HepG2 (cell line): ENCODE measurements around the gene DDC. TPM values are rescaled to one million over a fixed set of nuclear protein-coding genes. Genes with fewer than 3 reads are reported as not detected.

Source experiments
- ARID2 ChIP-seq: sonication (generic); formaldehyde crosslinking; IDR thresholded peaks from 2 replicates; pipeline ENCODE4 v1.8.1; 2022; ENCODE audit warnings: mild to moderate bottlenecking, missing genetic modification reagents, borderline replicate concordance
- BHLHE40 ChIP-seq: IDR thresholded peaks from 2 replicates; pipeline ENCODE4 v1.6.1; 2011; ENCODE audit warnings: low read length, improper control_type of control experiment
- CHD2 ChIP-seq: IDR thresholded peaks from 2 replicates; pipeline ENCODE4 v1.6.1; 2011; ENCODE audit warnings: low read depth, low read length, improper control_type of control experiment
- ESRRA ChIP-seq: sonication (generic); formaldehyde crosslinking; IDR thresholded peaks from 2 replicates; pipeline ENCODE4 v1.5.1; 2020; ENCODE audit warnings: mild to moderate bottlenecking, low read depth, missing genetic modification reagents
- GMEB1 ChIP-seq: sonication (generic); formaldehyde crosslinking; IDR thresholded peaks from 2 replicates; pipeline ENCODE4 v1.5.1; 2020; ENCODE audit warnings: missing genetic modification reagents, mild to moderate bottlenecking, borderline replicate concordance
- HNF1B ChIP-seq: sonication (generic); formaldehyde crosslinking; IDR thresholded peaks from 2 replicates; pipeline ENCODE4 v1.5.1; 2020; ENCODE audit warnings: mild to moderate bottlenecking, moderate library complexity, missing genetic modification reagents
- HOXA3 ChIP-seq: sonication (generic); formaldehyde crosslinking; IDR thresholded peaks from 2 replicates; pipeline ENCODE4 v1.5.0; 2020; ENCODE audit warnings: missing genetic modification reagents
- KLF16 ChIP-seq, 2 experiments: sonication (generic) in 1 of 2; formaldehyde crosslinking in 1 of 2; IDR thresholded peaks; 2 replicates each; pipeline versions ENCODE4 v1.6.1 to v1.8.0; 2016 to 2023; ENCODE audit warnings: missing genetic modification reagents in 2 of 2, missing compliant biosample characterization in 1 of 2
- NFKBIZ ChIP-seq: IDR thresholded peaks from 2 replicates; pipeline ENCODE4 v1.6.1; 2018; ENCODE audit warnings: missing genetic modification reagents, missing compliant biosample characterization
- REPIN1 ChIP-seq: sonication (generic); formaldehyde crosslinking; IDR thresholded peaks from 2 replicates; pipeline ENCODE4 v1.8.0; 2022; ENCODE audit warnings: missing genetic modification reagents, low read depth, mild to moderate bottlenecking, borderline replicate concordance
- SNAI1 ChIP-seq: sonication (generic); formaldehyde crosslinking; IDR thresholded peaks from 2 replicates; pipeline ENCODE4 v1.5.0; 2020; ENCODE audit warnings: mild to moderate bottlenecking, missing genetic modification reagents, borderline replicate concordance
- SP4 ChIP-seq: sonication (generic); formaldehyde crosslinking; IDR thresholded peaks from 2 replicates; pipeline ENCODE4 v1.8.1; 2023; ENCODE audit warnings: mild to moderate bottlenecking, missing genetic modification reagents
- ZFP91 ChIP-seq: sonication (generic); formaldehyde crosslinking; IDR thresholded peaks from 2 replicates; pipeline ENCODE4 v1.9.0; 2022; ENCODE audit warnings: missing genetic modification reagents, mild to moderate bottlenecking, borderline replicate concordance
- ZFY ChIP-seq: sonication (generic); formaldehyde crosslinking; IDR thresholded peaks from 2 replicates; pipeline ENCODE4 v1.4.0; 2020; ENCODE audit warnings: missing genetic modification reagents
- ZIK1 ChIP-seq: sonication (generic); formaldehyde crosslinking; IDR thresholded peaks from 2 replicates; pipeline ENCODE4 v1.5.0; 2020; ENCODE audit warnings: mild to moderate bottlenecking, low read depth, missing genetic modification reagents, borderline replicate concordance
- ZNF501 ChIP-seq: sonication (generic); formaldehyde crosslinking; IDR thresholded peaks from 2 replicates; pipeline ENCODE4 v1.5.1; 2020; ENCODE audit warnings: mild to moderate bottlenecking, moderate library complexity, missing genetic modification reagents
- ZNF609 ChIP-seq: sonication (generic); formaldehyde crosslinking; IDR thresholded peaks from 2 replicates; pipeline ENCODE4 v1.4.0; 2020; ENCODE audit warnings: mild to moderate bottlenecking, missing genetic modification reagents, borderline replicate concordance
- ZNF749 ChIP-seq: sonication (generic); formaldehyde crosslinking; IDR thresholded peaks from 2 replicates; pipeline ENCODE4 v1.8.0; 2022; ENCODE audit warnings: mild to moderate bottlenecking, missing genetic modification reagents, moderate library complexity, borderline replicate concordance
- ZZZ3 ChIP-seq: sonication (generic); formaldehyde crosslinking; IDR thresholded peaks from 2 replicates; pipeline ENCODE4 v1.4.0; 2020; ENCODE audit warnings: missing genetic modification reagents, mild to moderate bottlenecking, borderline replicate concordance
- polyA plus RNA-seq, 8 experiments: library from polyadenylated mRNA; depleted of rRNA in 3 of 8; stranded (reverse) in 7 of 8; unstranded in 1 of 8; fragments of >200 nt; fragmentation: Illumina TruSeq in 4 of 8; extraction: Trizol in 4 of 8; gene quantifications; 2 replicates each; pipeline versions ENCODE4 v1.2.1 to v1.2.3, GENCODE V29; 2011 to 2016; ENCODE audit warnings: low read depth in 4 of 8, missing spikeins in 1 of 8, mixed read lengths in 1 of 8; ENCODE audit not compliant: insufficient read depth in 1 of 8
- total RNA-seq, 5 experiments: library from RNA; depleted of rRNA; stranded (reverse); fragments of >200 nt; fragmentation: Illumina TruSeq; extraction: Trizol; gene quantifications; 2 replicates each; pipeline ENCODE4 v1.2.3, GENCODE V29; 2016; ENCODE audit warnings: low read depth in 1 of 5

DDC gene
- total and polyA plus RNA-seq, 2 of the 13 experiments (the other 11 are each of a cell fraction or from before 2014, with no cell fraction given), result 11.7 to 93.3 TPM

- TF ChIP-seq ZZZ3 (CRISPR knock-in tag) (0 out of 2 replicates have a peak, but pooled peaks have one; percentile 1), ZNF749 (CRISPR knock-in tag) (no peak), SP4 (peak; percentile 9; the same call in 1 of the 2 replicates), KLF16 (CRISPR knock-in tag; IDR thresholded peaks at IDR 0.05) (peak in 1 of 2 experiments; percentile 5; a peak in 1 of 4 replicates), ZFP91 (peak; percentile 60; the same call in 1 of the 2 replicates), HOXA3 (CRISPR knock-in tag) (no peak), CHD2 (no peak), SNAI1 (CRISPR knock-in tag) (0 out of 2 replicates have a peak, but pooled peaks have one; percentile 11), REPIN1 (CRISPR knock-in tag) (peak; percentile 2; the same call in 1 of the 2 replicates), NFKBIZ (CRISPR knock-in tag) (0 out of 2 replicates have a peak, but pooled peaks have one; percentile 5), ESRRA (no peak), ARID2 (CRISPR knock-in tag) (0 out of 2 replicates have a peak, but pooled peaks have one; percentile 0), ZIK1 (CRISPR knock-in tag) (0 out of 2 replicates have a peak, but pooled peaks have one; percentile 21), HNF1B (CRISPR knock-in tag) (peak; percentile 22; the same call in 1 of the 2 replicates), GMEB1 (peak; percentile 80), ZNF609 (CRISPR knock-in tag) (no peak), ZNF501 (0 out of 2 replicates have a peak, but pooled peaks have one; percentile 68), ZFY (0 out of 2 replicates have a peak, but pooled peaks have one; percentile 5), BHLHE40 (no peak)
These were observed 114.6 kb downstream of the DDC start (continued) for GRCh38 chr7:50450590-50451032.
